ENCODE data around the gene TRIM5.
"Not testable (repeated sequence)": the region's sequence is repeated elsewhere in the genome, so short reads cannot be mapped to it uniquely, and the experiment has no call there.

Gene TRIM5, protein sequence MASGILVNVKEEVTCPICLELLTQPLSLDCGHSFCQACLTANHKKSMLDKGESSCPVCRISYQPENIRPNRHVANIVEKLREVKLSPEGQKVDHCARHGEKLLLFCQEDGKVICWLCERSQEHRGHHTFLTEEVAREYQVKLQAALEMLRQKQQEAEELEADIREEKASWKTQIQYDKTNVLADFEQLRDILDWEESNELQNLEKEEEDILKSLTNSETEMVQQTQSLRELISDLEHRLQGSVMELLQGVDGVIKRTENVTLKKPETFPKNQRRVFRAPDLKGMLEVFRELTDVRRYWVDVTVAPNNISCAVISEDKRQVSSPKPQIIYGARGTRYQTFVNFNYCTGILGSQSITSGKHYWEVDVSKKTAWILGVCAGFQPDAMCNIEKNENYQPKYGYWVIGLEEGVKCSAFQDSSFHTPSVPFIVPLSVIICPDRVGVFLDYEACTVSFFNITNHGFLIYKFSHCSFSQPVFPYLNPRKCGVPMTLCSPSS

DNA sequence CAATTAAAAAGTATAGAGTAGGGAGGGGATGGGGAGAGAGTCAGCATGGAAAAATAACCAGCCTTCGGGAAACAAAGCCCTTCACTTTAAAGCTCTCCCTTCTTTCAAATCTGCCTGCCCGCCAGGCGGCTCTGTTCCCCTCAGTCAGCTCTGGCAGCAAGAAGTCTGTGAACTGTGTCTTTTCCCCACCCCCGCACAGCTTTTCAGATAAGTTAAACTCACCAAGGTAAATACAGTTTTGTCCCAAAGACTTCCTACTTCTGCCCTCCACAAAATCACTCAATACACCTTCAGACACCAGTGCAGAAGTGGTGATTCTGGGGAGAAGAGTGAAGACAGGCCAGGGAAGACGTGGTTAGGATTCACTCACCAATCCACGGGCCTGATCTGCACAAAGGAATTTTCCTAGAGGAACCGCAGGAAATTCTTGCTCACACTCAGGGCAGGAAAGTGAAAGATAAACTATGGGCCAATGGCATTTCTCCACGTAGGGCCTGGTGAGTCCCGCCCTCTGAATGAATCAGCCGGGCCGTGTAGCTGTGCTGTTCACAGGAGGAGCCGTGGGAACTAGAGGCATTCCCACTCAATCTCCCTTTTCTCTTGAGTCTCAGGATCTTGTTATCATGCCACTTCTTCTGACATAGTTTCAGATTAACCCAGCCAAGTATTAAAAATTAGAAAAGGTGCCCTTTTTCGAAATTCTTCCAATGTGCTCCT lies at the start of gene TRIM5:
TRIM5 (minus strand) TSS at position 429 of the 717 bp plus-strand sequence. CDS start 4,897 bp downstream, outside the sequence.
- DNase-seq: peak; percentile 81 to 84

DNA sequence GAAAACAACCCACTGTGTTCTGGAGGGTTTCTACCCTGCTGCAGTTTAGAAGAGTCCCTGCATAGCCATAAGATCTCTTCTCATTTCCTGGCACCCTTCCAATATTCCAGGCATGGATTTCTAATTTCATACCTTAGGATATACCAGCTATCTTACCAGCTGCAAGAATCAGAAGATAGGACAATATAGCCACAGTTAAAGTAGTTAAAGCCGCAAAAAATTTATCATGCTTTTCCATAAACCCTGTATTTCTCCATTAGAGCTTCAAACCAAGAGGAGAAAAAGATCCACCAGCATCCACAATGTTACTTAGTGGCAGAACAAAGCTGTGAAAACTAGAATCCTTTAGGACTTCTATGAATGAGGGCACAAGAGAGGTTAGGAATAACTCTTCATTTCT lies 42.8 kb upstream of the TRIM5 start:
- no peak for DNase-seq

DNA sequence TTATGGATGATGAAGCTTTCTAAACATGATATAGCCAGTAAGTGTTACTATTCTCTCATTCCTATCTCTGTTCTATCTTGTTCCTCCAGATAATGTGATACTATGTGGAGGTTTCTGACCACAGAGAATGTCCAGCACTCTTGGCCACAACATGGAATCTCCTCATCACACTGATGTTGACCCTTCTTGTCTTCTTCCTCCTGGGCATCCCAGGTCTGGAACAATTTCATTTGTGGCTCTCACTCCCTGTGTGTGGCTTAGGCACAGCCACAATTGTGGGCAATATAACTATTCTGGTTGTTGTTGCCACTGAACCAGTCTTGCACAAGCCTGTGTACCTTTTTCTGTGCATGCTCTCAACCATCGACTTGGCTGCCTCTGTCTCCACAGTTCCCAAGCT lies 41.5 kb upstream of the TRIM5 start:
- DNase-seq: no peak

DNA sequence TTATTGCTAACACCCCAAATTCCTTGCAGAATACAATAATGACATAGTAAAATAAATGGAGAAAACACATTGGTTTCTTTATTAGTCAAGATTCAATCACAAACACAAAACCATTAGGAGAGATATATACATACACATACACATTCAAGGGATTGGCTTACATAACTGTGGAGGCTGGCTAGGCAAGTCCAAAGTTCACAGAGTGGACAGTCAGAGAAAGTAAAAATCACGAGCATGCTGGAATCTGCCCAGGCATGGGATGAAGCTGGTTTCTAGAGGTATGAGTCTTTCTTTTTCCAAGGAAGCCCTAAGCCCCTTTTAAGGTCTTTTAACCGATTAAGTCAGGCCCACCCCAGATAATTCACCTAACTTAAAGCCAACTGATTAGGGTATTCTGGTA lies 37.7 kb upstream of the TRIM5 start:
- DNase-seq: no peak

DNA sequence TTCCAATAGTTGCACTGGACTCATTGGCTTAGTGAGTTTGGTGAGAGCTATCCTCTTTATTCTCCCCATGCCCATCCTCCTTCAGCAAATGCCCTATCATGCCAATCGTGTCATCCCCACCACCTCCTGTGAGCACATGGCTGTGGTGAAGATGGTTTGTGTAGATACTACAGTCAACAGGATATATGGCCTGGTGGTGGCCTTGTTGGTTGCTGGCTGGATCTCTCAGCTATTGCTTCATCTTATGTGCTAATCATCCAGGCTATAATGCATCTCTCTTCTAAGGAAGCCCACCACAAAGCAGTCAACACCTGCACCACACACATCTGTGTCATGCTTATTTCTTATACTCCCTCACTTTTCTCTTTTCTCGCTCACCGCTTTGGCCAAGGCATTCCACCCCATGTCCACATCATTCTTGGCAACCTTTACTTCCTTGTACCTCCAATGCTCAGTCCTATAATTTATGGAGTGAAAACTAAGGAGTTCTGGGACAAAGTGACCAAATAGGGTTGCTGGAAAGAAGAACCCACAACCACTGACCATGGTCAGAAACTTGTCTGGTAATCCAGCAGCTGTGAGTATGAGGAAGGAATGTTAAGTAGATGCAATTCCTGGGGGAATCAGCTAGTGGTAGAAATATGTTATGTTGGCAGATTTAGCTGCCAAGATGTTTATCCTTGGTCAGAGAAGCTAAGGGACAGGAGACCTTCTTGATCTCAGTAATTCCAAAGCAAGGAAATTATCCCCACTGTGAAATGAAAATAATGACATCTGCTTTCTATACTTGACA lies 35.0 kb upstream of the TRIM5 start:
- no peak for DNase-seq

DNA sequence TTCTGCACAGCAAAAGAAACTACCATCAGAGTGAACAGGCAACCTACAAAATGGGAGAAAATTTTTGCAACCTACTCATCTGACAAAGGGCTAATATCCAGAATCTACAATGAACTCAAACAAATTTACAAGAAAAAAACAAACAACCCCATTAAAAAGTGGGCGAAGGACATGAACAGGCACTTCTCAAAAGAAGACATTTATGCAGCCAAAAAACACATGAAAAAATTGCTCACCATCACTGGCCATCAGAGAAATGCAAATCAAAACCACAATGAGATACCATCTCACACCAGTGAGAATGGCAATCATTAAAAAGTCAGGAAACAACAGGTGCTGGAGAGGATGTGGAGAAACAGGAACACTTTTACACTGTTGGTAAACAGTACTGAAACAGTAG lies 31.6 kb upstream of the TRIM5 start:
- DNase-seq: not testable (repeated sequence)

DNA sequence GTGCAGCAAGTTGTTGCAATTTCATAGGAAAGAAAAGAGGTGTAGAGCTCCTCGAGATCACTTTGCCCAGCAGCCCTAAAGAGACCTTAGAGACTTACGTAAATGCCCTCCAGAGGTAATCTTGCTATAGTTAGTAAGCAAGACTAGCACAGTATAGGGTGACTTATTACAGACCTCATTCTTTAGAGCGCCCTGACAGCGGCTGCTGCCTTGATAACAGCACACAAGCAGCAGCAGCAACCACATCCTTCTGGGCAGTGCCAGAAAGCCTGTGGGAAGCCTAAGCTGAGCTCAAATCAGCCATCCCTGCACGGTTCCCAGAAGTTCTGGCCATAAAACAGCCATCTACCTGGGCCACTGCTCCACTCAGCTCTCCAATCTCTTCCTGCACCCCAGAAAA lies 28.8 kb upstream of the TRIM5 start:
- DNase-seq: no peak

DNA sequence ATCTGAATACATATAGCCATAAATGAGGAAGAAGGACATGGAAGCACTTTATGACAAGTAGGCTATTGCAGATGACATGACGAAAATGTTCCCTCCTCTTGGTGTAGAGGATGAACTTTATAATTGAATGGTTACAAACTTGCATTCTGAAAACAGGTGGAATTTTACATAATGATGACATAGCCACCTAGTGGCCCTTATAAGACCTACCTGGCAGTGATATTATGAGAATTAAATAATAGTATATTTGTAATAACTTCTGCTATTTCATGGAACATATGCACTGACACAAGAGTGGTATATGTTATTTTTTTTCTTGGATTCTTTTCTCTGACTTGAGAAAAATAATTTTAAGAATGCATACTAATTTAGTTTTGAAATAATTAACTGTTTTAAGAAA lies 27.6 kb upstream of the TRIM5 start:
- DNase-seq: peak in 1 of 2 donors; percentile 37

DNA sequence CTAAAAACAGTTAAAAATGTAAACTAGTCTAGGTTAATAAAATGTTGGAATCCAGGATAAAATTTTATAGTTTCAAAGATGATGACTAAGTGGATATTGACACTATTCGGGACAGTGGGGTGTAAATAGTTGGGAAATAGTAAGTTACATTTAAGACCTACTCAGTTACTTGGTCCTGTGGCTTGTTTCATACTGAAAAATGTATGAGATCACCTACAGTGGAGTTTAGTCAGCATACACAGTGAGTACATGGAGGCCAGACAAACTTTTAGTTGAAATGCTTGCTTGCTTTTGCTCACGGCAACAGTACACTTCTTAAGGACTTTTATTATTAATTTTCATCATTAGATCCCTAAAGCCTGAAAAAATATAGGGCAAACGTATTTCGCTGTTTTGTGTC lies 20.8 kb upstream of the TRIM5 start:
- DNase-seq: no peak

DNA sequence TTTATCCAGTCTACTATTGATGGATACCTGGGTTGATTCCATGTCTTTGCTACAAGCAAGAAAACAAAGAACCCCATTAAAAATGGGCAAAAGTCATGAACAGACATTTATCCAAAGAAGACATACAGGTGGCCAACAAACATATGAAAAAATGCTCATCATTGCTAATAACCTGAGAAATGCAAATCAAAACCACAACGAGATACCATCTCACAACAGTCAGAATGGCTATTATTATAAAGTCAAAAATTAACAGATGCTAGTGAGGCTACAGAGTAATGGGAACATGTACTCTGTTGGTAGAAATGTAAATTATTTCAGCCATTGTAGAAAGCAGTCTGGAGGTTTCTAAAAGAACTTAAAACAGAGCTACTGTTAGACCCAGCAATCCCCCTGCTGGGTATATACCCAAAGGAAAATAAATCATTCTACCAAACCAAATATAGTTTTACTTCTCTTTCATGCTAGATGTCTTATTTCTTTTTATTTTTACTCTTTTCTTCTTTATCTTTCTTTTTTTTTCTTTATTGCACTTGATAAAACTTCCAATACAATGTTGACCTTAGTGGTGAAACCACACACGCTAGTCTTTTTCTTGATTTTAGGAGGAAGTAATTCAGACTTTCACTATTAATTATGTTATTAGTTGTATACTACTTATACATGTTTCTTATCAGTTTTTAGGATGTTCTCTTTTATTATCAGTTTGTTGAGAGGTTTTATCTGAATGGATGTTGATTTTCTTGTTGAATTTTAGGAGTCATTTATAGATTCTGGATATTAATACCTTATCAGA lies 19.1 kb upstream of the TRIM5 start:
- DNase-seq: no peak

DNA sequence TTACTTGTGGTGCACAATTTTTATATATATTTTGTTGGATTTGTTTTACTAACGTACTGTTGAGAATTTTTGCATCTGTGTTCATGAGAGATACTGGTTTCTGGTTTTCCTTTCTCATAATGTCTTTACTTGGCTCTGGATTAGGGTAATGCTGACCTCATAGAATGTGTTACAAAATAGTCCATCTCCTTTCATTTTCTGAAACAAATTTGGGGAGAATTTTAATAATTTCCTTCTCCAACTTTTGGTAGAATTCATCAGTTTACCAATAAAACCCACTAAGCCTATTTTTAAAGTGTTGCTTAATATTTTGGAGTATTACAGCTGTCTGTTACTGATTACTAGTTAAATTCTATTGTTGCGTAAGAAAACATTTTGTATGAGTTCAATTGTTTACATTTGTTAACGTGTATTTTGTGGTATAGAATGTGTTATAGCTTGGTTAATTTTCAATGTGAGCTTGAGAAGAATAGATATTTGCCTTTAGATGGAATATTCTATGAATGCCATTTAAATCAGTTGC lies 16.2 kb upstream of the TRIM5 start:
- no peak for DNase-seq

DNA sequence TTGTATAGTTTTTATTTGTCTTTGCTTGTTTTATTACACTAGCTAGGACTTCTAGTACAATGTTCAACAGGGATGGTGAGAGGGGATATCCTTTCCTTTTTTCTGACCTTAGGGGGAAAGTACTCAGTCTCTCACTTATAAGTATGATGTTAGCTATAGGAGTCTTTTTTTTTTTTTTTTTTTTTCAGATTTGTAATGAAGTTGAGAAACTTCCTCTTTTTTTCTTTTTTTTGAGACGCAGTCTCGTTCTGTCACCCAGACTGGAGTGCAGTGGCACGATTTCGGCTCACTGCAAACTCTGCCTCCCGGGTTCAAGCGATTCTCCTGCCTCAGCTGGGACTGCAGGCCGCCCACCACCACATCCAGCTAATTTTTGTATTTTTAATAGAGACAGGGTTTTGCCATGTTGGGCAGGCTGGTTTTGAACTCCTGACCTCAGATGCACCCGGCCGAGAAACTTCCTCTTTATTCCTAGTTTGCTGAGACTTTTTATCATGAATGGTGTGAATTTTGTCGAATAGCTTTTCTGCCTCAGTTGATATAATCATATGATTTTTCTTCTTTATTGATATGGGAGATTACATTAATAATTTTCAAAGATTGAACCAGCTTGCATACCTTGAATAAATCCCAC lies 15.7 kb upstream of the TRIM5 start:
- no peak for DNase-seq

DNA sequence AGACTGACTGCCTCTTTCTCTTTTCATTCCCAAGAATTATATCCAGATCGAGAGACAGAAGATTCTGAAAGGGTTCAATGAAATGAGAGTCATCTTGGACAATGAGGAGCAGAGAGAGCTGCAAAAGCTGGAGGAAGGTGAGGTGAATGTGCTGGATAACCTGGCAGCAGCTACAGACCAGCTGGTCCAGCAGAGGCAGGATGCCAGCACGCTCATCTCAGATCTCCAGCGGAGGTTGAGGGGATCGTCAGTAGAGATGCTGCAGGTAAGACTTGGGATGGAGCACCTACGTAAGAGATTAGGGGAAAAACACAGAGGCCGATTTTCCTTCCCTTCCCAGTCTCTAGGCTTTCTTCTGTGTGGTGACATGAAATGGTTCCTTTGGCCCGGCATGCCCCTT lies 13.4 kb upstream of the TRIM5 start:
- no peak for DNase-seq

DNA sequence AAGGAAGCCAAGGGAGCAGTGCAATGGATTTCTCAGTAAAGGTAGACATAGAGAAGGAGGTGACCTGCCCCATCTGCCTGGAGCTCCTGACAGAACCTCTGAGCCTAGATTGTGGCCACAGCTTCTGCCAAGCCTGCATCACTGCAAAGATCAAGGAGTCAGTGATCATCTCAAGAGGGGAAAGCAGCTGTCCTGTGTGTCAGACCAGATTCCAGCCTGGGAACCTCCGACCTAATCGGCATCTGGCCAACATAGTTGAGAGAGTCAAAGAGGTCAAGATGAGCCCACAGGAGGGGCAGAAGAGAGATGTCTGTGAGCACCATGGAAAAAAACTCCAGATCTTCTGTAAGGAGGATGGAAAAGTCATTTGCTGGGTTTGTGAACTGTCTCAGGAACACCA lies 11.3 kb upstream of the TRIM5 start:
- DNase-seq: no peak

DNA sequence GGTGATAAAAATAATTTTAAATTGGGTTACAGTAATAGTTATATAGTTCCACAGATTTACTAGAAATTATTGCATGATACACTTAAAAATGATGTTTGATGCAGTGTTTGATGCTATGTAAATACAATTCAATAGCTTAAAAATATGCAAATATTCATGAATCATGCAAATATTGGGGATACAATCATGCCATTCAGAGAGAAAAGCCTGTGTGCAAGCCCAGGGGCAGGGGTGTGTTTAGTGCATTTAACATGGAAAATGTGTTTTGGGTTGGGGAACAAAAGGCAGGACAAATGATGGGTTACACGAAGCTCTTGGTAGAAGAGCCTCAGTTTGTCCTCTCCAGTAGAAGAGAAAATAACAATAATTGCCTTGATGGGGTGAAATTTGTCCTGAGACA lies 10.7 kb upstream of the TRIM5 start:
- no peak for DNase-seq

DNA sequence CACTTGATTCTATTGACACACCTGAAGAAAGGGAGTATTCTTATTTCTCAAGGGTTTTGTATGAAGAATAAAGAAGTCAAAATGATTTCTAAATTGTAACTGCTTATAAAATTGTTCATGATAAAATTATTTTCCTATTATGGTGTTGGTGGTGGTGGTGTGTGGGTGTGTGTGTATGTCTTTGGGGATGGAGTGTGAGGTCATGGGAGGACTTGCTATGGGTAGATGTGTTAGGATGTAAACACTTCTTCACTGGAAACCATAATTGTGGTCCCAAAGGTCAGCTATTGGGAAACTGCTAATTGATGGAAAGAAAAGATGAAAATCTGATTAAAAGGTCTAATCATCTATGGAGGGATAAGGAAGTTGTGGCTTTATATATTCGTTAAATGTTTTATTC lies 9.8 kb upstream of the TRIM5 start:
- DNase-seq: no peak

DNA sequence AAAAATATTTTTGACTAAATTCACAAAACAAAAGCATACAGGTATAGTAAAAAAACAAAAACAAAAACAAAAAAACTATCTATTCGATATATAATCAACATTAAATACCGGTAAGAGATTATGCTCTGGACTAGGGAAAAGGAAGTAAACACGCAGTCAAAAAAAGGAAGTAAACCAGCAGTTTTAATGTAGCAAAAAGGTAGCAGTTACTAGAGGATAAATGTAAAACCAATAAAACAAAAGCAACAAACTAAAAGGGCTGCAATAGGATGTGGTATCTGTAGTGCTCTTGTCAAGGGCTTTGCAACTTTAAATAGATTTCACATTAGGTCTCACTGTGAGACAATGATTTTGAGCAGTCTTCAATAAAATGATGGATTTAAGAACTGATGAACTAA lies 7.1 kb upstream of the TRIM5 start:
- peak in 1 of 2 donors; percentile 33 for DNase-seq

DNA sequence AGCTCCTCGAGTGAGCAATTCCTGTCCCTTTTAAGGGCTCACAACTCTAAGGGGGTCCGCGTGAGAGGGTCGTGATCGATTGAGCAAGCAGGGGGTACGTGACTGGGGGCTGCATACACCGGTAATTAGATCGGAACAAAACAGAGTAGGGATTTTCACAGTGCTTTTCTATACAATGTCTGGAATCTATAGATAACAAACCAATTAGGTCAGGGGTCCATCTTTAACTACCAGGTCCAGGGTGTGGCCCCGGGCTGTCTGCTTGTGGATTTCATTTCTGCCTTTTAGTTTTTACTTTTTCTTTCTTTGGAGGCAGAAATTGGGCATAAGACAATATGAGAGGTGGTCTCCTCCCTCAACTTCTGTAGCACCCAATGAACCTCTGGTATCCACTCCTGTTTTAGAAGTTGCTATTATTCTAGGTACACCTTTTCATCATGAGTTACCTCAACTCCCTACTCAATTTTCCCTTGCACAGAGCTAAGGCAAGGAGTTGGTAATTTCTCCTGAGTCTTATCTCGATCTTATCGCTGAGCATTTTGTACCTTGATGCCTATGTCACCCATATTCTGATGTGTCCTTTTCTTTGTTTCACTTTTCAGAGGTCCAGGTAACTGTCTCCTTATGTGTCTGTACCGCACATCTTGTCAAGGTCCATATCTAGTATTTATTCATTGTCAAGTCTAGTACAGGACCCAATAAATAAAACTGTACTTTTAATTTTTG lies 6.5 kb upstream of the TRIM5 start:
- DNase-seq: peak in 1 of 2 donors; percentile 24

DNA sequence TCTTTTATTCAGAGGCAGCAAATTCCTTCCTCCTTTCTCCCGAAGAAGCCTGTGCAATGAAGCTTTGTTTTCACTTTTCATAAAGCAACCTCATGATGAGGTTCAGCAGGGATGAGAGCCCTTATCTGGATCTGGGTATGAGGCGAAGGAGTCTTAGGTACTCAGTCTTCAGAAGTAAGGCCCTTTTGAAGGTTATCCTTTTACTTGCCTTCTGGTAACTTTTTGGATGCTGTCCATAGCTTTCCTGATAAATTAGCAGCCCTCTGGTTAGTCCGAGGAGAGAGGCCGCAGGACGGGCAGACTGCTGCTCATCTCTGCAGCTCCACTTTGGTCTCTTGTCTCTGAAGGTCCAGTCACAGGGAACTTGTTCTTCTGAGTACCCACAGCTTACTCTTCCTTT lies 5.9 kb upstream of the TRIM5 start:
- DNase-seq: no peak

DNA sequence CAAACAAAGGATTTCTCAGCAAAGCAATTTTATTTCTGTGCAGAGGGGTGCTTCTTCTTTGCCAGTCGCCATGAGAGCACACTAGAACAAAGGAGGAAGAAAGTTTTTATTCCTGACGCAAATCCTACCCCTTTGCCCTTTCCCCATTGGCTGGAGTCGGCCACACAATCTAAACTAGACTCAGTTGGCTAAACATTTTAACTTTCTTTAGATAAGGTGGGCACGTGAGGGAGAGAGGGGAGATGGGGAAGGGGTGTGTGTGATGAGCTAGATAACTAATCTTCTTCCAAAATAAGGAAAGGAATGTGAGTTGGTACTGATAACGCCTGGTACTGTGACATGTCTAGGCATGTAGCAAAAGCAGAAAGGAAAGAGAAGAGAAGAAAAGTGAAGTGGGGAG lies 5.3 kb upstream of the TRIM5 start:
- no peak for DNase-seq

DNA sequence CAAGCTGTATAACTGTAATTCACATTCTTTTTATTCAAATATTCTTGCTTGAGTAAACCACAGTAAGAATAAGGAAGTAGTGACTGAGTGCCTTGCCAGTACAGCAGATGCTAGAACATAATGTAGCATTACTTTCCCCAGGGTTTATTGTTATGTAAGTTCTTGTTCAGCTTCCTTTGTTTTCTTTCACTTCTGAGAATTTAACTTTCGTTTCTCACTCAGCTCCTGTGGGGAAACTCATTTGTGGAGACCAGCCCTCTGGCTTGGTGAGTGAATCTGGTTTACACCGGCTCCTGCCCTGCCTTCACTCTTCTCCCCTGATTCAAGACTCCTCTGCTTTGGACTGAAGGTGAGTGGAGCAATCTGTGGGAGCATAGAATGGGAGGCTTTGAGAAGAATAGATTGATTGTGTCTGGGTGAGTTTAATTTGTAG lies 4.7 kb upstream of the TRIM5 start, which contains the start of gene TRIM22:
TRIM22 (plus strand) TSS at position 240 of the 433 bp plus-strand sequence. CDS start 6,443 bp downstream, outside the sequence.
- peak; percentile 58 to 82 for DNase-seq
